ENCODE data around the gene BHMT2.

BHMT2 gene

DNA sequence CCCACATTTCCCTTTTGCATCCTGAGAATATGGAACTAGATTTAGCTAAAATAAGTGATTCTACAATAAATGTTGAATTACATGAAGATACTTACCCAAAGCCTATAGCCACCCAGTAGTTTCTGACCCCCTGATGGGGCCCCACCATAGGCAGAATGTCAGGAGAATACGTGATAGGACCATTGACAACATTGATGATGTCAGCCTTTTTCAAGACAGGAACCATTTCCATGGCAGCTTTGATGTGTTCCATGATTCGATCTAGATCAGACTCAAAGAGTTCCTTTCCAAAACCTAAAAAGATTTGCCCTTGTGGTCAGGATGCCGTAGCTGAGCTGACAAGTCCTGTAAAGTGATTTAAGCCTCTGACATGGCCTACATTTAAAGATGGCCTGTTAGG lies 27.4 kb upstream of the BHMT2 start:
- peaks cover 12% of the 10 kb centered on the region for H3K27me3 Mint-ChIP-seq
- no peaks in the 10 kb centered on the region for H3K4me1 Mint-ChIP-seq (ENCODE audit: low read depth)
- no peaks in the 10 kb centered on the region for H3K9me3 Mint-ChIP-seq
- H3K27ac Mint-ChIP-seq = no peak overlapping the region
- DNase-seq = no peak
- H3K4me3 Mint-ChIP-seq = no peak overlapping the region
- H3K36me3 Mint-ChIP-seq (ENCODE audit: low read depth) = no peaks in the 10 kb centered on the region

DNA sequence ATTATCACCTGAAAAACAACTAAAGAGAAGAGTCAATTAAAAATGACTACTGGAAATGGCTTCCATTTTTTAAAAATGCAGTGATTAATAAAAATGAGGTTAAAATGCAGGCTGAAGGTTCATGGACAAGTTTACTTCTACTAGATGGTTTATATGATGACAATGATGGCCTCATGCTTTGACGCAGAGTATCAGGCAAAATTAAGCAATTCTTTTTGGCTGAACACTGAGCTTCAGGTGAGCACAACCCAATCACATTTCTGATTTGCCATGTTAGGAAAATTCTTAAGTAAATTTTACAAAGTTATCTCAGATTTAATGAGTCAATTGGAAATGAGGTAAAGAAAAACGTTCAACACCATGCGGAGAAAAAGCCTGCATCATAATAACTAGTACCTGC lies 22.4 kb upstream of the BHMT2 start:
- no peaks in the 10 kb centered on the region for H3K4me1 Mint-ChIP-seq (ENCODE audit: low read depth)
- H3K27me3 Mint-ChIP-seq = peaks cover 17% of the 10 kb centered on the region
- H3K4me3 Mint-ChIP-seq = no peak overlapping the region
- no peaks in the 10 kb centered on the region for H3K36me3 Mint-ChIP-seq (ENCODE audit: low read depth)
- H3K9me3 Mint-ChIP-seq = peaks cover 1% of the 10 kb centered on the region
- H3K27ac Mint-ChIP-seq = no peak overlapping the region
- DNase-seq = no peak

GRCh38 chr5:79048437-79048836 lies 21.1 kb upstream of the BHMT2 start:
- H3K27me3 Mint-ChIP-seq = peaks cover 17% of the 10 kb centered on the region
- H3K9me3 Mint-ChIP-seq = peaks cover 3% of the 10 kb centered on the region
- no peak for DNase-seq
- H3K27ac Mint-ChIP-seq = no peak overlapping the region
- no peak overlapping the region for H3K4me3 Mint-ChIP-seq
- H3K36me3 Mint-ChIP-seq (ENCODE audit: low read depth) = no peaks in the 10 kb centered on the region
- H3K4me1 Mint-ChIP-seq (ENCODE audit: low read depth) = no peaks in the 10 kb centered on the region

GRCh38 chr5:79050498-79050897 lies 19.1 kb upstream of the BHMT2 start:
- Mint-ChIP-seq H3K27me3 (peaks cover 20% of the 10 kb centered on the region), H3K4me1 (ENCODE audit: low read depth) (no peaks in the 10 kb centered on the region), H3K4me3 (no peak overlapping the region), H3K36me3 (ENCODE audit: low read depth) (no peaks in the 10 kb centered on the region), H3K9me3 (peaks cover 3% of the 10 kb centered on the region), H3K27ac (no peak overlapping the region)
- no peak for DNase-seq

- Mint-ChIP-seq H3K27ac (no peak overlapping the region), H3K9me3 (peaks cover 3% of the 10 kb centered on the region), H3K27me3 (peaks cover 3% of the 10 kb centered on the region), H3K36me3 (ENCODE audit: low read depth) (no peaks in the 10 kb centered on the region), H3K4me3 (no peak overlapping the region), H3K4me1 (ENCODE audit: low read depth) (no peaks in the 10 kb centered on the region)
- no peak for DNase-seq
Observed at GRCh38 chr5:79053321-79053720, 16.2 kb upstream of the BHMT2 start.

DNA sequence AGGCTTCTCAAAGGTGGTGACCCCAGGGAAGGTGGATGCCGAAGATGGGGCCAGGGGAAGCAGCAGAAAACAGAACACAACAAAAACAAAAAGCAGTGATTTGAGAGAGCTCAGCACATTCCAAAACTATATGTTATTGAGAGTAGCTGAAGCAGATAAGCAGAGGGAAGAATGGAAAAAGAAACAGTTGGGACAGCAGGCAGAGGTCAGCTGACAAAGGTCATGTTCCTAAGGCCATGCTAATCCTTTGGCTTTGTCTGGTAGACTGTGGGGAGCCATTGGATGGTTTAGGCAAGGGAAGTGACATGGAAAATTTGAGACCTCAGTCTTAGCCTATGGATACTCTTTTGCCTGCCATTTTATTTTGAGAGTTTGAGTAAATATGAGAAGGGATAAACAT lies 14.6 kb upstream of the BHMT2 start:
- Mint-ChIP-seq H3K4me1 (ENCODE audit: low read depth) (no peaks in the 10 kb centered on the region), H3K36me3 (ENCODE audit: low read depth) (no peaks in the 10 kb centered on the region)

DNA sequence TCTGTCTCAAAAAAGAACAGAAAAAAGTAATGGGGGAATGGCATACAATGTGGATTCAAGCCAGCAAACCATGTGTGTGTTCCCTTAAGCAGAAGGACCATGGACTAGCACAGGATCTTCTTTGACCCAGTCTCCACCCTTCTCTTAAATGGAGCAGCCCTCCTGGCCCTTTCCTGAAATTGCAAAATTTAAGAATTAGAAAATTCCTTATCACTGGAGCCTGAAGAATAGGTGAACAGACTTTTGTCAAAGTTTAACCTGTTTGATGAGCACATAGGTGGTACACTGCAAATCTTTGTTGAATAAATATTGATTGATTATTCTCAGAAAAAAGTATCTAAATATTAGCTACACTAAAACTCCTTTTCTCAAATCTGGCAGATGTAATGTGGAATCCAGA lies 12.7 kb upstream of the BHMT2 start:
- no peak for DNase-seq
- no peaks in the 10 kb centered on the region for H3K4me1 Mint-ChIP-seq (ENCODE audit: low read depth)
- peaks cover 11% of the 10 kb centered on the region for H3K27me3 Mint-ChIP-seq
- peaks cover 3% of the 10 kb centered on the region for H3K9me3 Mint-ChIP-seq
- H3K36me3 Mint-ChIP-seq (ENCODE audit: low read depth) = no peaks in the 10 kb centered on the region
- H3K27ac Mint-ChIP-seq = no peak overlapping the region
- H3K4me3 Mint-ChIP-seq = no peak overlapping the region

More for the DNA sequence above, 14.6 kb upstream of the BHMT2 start:
- no peak for DNase-seq
- Mint-ChIP-seq H3K27ac (no peak overlapping the region), H3K4me3 (no peak overlapping the region), H3K9me3 (peaks cover 3% of the 10 kb centered on the region), H3K27me3 (peaks cover 6% of the 10 kb centered on the region)

DNA sequence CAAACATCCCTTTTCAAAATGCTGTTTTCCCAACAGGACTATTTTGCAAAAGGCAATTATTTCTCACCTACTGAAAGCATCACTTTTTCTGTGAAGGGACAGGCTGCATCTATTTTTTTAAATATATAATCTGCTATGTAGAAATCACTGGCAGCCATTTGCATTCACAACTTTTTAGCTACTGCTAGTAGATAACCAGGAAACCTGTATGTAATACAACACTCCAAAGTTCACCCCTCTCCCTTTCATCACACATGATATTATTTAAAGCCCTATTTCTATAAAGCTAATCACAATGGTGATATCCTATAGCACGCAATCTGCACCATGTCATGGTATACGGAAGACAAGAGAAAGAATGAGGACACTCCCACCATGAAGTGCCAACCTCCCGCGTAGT lies 9.9 kb upstream of the BHMT2 start:
- Mint-ChIP-seq H3K4me3 (no peak overlapping the region), H3K27ac (no peak overlapping the region), H3K4me1 (ENCODE audit: low read depth) (no peaks in the 10 kb centered on the region), H3K27me3 (peaks cover 14% of the 10 kb centered on the region), H3K9me3 (no peaks in the 10 kb centered on the region), H3K36me3 (ENCODE audit: low read depth) (no peaks in the 10 kb centered on the region)
- DNase-seq = no peak

GRCh38 chr5:79062436-79062835 lies 7.1 kb upstream of the BHMT2 start:
- H3K27me3 Mint-ChIP-seq = peaks cover 28% of the 10 kb centered on the region
- no peaks in the 10 kb centered on the region for H3K36me3 Mint-ChIP-seq (ENCODE audit: low read depth)
- no peaks in the 10 kb centered on the region for H3K9me3 Mint-ChIP-seq
- no peak for DNase-seq
- H3K27ac Mint-ChIP-seq = no peak overlapping the region
- H3K4me3 Mint-ChIP-seq = no peak overlapping the region
- H3K4me1 Mint-ChIP-seq (ENCODE audit: low read depth) = no peaks in the 10 kb centered on the region

GRCh38 chr5:79070350-79070667 lies 742 bp downstream of the BHMT2 start:
- Mint-ChIP-seq H3K4me3 (no peak overlapping the region), H3K27me3 (peaks cover 58% of the 10 kb centered on the region), H3K36me3 (ENCODE audit: low read depth) (no peaks in the 10 kb centered on the region), H3K27ac (no peak overlapping the region), H3K4me1 (ENCODE audit: low read depth) (peaks cover 7% of the 10 kb centered on the region), H3K9me3 (no peaks in the 10 kb centered on the region)
- no peak for DNase-seq

DNA sequence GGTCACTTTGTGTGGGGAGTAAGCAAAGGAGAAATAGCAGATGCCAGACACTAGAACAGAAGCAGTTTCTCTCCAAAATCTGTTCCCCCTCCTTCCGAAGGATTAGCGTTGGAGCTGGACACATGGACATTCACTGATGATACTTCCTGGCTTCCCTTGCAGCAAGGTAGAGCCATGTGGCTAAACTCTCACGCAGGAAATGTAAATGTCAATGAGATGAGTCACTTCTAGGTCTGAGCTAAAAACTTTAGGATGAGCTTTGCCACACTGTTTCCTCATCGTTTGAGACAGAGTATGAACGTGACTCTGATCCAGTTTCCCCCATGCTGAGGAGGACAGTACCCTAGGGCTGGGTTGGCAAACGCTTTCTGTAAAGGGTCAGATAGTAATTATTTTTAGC lies 5.1 kb downstream of the BHMT2 start:
- H3K27me3 Mint-ChIP-seq = peaks cover 28% of the 10 kb centered on the region
- no peak overlapping the region for H3K4me3 Mint-ChIP-seq
- H3K36me3 Mint-ChIP-seq (ENCODE audit: low read depth) = no peaks in the 10 kb centered on the region
- peaks cover 9% of the 10 kb centered on the region for H3K4me1 Mint-ChIP-seq (ENCODE audit: low read depth)
- H3K27ac Mint-ChIP-seq = no peak overlapping the region
- DNase-seq = no peak
- no peaks in the 10 kb centered on the region for H3K9me3 Mint-ChIP-seq

DNA sequence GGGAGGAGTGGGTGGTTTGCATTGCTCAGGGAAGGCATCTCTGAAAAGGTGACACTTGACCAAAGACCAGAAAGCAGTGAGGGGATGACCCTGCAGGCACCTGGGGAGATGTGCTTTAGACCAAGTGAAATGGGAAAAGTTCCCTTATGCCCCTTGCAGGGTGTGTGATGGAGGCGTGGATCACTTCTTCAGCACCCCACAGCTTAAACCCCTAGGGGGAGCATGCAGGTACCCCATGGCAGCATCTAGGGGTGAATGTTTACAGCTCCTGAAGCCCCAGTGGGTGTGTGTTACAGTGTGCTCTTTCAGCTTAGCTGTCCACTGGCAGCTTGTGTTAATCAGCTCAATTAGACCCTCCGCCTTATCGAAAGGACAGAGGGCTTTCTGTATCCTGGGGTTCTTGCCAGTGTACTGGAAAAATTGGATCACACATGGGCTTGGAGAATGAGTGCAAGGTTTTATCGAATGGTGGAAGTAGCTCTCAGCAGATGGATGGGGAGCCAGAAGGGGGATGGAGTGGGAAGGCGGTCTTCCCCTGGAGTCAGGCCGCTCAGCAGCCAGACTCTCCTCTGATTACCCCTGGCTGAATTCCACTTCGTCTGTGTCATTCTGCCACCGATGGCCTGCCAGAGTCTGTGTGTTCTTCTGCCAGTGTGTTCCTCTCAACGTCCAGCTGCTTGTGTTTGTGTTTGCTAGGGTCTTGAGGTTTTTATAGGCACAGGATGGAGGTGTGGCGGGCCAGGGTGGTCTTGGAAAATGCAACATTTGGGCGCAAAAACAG lies 6.3 kb downstream of the BHMT2 start:
- DNase-seq = no peak
- Mint-ChIP-seq H3K27ac (no peak overlapping the region), H3K4me3 (no peak overlapping the region), H3K9me3 (no peaks in the 10 kb centered on the region), H3K27me3 (peaks cover 18% of the 10 kb centered on the region), H3K36me3 (ENCODE audit: low read depth) (no peaks in the 10 kb centered on the region), H3K4me1 (ENCODE audit: low read depth) (peaks cover 7% of the 10 kb centered on the region)

GRCh38 chr5:79076819-79077218 lies 7.3 kb downstream of the BHMT2 start:
- H3K27ac Mint-ChIP-seq = no peak overlapping the region
- H3K27me3 Mint-ChIP-seq = peaks cover 10% of the 10 kb centered on the region
- no peaks in the 10 kb centered on the region for H3K9me3 Mint-ChIP-seq
- no peaks in the 10 kb centered on the region for H3K36me3 Mint-ChIP-seq (ENCODE audit: low read depth)
- peaks cover 7% of the 10 kb centered on the region for H3K4me1 Mint-ChIP-seq (ENCODE audit: low read depth)
- DNase-seq = no peak
- H3K4me3 Mint-ChIP-seq = no peak overlapping the region

GRCh38 chr5:79077680-79078365 lies 8.3 kb downstream of the BHMT2 start:
- Mint-ChIP-seq H3K4me3 (no peak overlapping the region), H3K27me3 (peaks cover 5% of the 10 kb centered on the region), H3K36me3 (ENCODE audit: low read depth) (no peaks in the 10 kb centered on the region), H3K27ac (no peak overlapping the region), H3K4me1 (ENCODE audit: low read depth) (peaks cover 7% of the 10 kb centered on the region), H3K9me3 (no peaks in the 10 kb centered on the region)
- no peak for DNase-seq

DNA sequence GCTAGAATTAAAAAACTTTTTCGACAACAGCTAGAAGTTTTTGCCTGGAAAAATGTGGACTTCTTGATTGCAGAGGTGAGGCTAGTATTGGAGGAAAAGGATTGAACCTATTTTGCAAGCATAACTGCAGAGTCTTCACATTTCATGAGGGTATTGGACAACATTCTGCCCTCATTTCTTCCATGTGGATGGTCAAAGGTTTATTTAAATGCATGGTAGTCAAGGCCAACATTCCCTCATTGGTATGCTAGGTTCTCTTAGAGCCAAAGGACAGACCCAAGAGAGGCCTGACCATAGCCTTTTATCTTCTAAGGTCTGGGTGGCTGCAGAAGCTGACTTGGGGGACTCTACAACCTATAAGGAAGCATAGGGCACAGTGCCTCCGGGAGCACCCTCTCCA lies 11.2 kb downstream of the BHMT2 start:
- Mint-ChIP-seq H3K27me3 (no peaks in the 10 kb centered on the region), H3K9me3 (no peaks in the 10 kb centered on the region), H3K36me3 (ENCODE audit: low read depth) (no peaks in the 10 kb centered on the region), H3K4me3 (no peak overlapping the region), H3K27ac (no peak overlapping the region), H3K4me1 (ENCODE audit: low read depth) (peaks cover 4% of the 10 kb centered on the region)
- DNase-seq = no peak

All from activated T-cell treated with anti-CD3 and anti-CD28 coated beads, Interleukin-2, amount 50 U/mL, for 24 hours (primary cell).